Ovary (tissue), 3 donors: Measurements from ENCODE around the gene MBP.

ENCODE experiments used
- EP300 ChIP-seq: sonication (generic); formaldehyde crosslinking; IDR thresholded peaks from one replicate; pipeline ENCODE4 v1.6.1; 2017; ENCODE audit warnings: antibody characterized with exemption
- POLR2A ChIP-seq: fragments of 450-650 bp; IDR thresholded peaks from one replicate; pipeline ENCODE4 v1.6.1; 2017; ENCODE audit warnings: antibody characterized with exemption, mild to moderate bottlenecking, moderate library complexity
- TF ChIP-seq, protein P1 (sequence below), 3 donors: fragments of 450-650 bp in 2 of 3; fragments of 200-600 bp in 1 of 3; IDR thresholded peaks; one replicate each; pipeline versions ENCODE4 v1.5.1 to v1.8.0; 2016 to 2022; ENCODE audit warnings: antibody characterized with exemption in 3 of 3, mild to moderate bottlenecking in 1 of 3
- donor health status: DM: no; HTN: no; CAD: no.

DNA sequence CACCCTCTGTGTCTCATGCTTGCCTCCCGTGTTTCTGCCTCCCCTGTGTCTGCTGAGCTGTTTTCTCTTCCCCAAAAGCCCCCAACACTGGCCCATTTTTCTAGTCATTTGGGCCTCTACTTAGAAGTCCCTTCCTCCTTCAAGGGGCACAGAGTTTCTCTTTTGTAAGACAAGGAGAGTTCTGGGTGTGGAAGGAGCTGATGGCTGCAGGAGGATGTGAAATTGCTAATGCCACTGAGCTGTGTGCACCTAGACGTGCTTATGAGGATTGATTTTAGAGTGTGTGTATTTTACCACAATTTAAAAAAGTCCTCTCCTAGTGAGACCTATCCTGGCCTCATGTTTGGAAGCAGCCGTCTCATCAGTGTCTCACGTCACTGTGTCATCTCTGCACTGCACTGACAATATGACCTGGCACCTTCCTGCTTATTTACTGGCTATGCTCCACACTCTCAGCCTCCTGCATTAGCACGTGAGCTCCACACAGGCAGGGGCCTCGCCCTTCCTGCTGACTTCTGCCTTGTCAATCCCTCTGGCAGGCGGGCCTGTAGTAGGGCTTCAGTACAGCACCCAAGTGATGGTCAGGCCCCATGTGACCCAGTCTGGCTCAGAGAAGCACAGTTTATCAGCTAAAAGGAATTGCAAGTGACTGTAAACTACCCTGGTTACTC, 8.0 kb upstream of the MBP start:
- no peak for TF ChIP-seq EP300
- TF ChIP-seq, protein P1, sequence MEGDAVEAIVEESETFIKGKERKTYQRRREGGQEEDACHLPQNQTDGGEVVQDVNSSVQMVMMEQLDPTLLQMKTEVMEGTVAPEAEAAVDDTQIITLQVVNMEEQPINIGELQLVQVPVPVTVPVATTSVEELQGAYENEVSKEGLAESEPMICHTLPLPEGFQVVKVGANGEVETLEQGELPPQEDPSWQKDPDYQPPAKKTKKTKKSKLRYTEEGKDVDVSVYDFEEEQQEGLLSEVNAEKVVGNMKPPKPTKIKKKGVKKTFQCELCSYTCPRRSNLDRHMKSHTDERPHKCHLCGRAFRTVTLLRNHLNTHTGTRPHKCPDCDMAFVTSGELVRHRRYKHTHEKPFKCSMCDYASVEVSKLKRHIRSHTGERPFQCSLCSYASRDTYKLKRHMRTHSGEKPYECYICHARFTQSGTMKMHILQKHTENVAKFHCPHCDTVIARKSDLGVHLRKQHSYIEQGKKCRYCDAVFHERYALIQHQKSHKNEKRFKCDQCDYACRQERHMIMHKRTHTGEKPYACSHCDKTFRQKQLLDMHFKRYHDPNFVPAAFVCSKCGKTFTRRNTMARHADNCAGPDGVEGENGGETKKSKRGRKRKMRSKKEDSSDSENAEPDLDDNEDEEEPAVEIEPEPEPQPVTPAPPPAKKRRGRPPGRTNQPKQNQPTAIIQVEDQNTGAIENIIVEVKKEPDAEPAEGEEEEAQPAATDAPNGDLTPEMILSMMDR (IDR thresholded peaks at IDR 0.05), result no peak
- TF ChIP-seq POLR2A, result no peak
